NCI-H1694 treated with DMSO at 0.1 percent for 48 hours (cell line): ENCODE data around the gene GPLD1.

Experiments
- DNase-seq: peaks from one replicate; lab custom pipeline; 2025; lab: John Stamatoyannopoulos, UW

GPLD1 gene

DNA sequence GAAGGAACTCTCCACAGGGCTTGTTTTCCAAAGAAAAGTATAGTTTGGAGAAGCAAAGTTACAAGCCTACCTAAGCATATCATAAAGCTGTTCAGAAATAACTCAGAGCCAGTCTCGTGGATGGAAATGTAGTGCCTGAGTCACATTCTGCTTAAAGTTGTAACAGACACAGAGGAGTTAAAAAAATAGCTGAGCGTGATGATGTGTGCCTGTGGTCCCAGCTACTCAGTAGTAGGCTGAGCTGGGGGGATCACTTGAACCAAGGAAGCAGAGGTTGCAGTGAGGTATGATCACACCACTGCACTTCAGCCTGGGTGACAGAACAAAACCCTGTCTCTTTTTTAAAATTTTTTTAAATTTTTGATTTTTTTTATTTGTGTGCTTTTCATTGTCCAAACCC lies 12.0 kb upstream of the GPLD1 start:
- no peak for DNase-seq

DNA sequence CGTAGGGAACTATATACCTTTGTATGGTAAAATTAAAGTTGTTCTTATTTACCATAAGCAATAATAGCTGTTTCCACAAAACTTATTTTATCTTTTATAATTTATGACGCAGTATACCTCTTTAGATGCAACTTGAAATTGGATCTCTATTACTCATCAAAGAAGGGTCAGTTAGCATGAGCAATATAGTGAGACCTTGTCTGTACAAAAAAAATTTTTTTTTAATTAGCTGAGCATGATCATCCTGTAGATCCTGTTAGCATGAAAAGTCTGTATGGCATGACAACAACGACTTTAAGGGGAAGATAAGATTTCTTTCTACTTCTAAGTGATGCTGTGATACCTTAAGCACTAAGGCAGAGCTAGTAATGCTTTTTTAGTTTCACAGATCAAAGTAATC lies 11.3 kb upstream of the GPLD1 start:
- no peak for DNase-seq

DNA sequence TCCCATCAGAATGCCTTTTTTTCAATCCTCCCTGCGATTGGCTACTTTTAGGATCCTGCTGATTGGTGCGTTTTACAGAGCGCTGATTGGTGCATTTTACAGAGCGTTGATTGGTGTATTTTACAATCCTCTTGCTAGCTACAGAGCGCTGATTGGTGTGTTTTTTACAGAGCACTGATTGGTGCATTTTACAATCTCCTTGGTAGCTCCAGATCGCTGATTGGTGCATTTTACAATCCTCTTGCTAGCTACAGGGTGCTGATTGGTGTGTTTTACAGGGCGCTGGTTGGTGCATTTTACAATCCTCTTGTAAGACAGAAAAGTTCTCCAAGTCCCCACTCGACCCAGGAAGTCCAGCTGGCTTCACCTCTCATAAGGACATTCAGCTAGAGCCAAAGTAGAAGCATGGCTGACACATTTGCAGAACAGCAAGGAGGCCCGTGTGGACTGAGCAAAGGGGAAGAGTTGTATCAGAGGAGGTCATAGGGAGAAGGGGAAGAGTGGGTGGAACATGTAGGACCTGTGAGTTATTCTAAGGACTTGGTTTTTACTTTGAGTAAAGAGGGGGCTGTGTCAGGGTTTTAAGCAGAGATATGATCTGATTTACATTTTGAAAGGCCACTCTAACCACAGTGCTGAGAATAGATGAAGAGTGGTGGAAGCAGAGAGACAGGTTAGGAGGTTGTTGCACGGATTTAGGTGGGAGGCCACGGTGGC lies 8.0 kb upstream of the GPLD1 start:
- DNase-seq = no peak

DNA sequence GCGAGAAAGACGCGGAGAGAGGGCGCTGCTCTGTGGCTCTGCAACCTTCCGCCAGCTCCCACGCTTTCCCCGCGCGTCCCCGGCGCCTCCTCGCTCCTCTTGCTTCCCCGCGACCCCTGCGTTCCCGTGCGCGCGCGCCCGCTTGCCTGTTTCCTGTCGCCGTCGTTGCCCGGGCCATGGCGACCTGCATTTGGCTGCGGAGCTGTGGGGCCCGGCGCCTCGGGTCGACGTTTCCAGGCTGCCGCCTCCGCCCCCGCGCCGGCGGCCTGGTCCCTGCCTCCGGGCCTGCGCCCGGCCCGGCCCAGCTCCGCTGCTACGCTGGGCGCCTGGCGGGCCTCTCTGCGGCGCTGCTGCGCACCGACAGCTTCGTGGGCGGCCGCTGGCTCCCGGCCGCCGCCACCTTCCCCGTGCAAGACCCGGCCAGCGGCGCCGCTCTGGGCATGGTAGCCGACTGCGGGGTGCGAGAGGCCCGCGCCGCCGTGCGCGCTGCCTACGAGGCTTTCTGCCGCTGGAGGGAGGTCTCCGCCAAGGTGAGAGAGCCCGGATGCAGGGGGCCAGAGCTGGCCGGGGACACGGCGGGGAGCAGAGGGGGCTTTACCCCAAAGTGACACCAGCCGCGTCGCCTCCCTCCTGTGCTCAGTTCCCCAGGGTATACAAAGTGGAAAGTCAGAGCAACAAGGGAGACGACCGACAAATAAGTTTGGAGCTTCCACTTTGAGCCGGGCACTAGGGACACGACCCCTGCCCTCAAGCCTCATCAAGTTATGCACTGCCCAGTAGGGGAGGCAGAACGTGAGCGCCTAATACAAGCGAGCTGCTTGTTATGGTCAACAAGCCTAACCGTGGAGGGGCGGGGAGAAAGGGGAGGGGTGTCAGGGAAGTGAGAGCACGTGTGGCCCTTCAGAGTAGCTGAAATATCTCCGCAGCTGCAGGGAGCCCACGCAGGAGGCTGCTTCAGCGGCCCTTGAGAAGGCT lies 5.7 kb upstream of the GPLD1 start, which contains the start of gene ALDH5A1:
Gene ALDH5A1 (plus strand): TSS at position 149 of the 975 bp plus-strand sequence. CDS start 28 bp downstream, at position 177.
- peak; percentile 51 for DNase-seq

DNA sequence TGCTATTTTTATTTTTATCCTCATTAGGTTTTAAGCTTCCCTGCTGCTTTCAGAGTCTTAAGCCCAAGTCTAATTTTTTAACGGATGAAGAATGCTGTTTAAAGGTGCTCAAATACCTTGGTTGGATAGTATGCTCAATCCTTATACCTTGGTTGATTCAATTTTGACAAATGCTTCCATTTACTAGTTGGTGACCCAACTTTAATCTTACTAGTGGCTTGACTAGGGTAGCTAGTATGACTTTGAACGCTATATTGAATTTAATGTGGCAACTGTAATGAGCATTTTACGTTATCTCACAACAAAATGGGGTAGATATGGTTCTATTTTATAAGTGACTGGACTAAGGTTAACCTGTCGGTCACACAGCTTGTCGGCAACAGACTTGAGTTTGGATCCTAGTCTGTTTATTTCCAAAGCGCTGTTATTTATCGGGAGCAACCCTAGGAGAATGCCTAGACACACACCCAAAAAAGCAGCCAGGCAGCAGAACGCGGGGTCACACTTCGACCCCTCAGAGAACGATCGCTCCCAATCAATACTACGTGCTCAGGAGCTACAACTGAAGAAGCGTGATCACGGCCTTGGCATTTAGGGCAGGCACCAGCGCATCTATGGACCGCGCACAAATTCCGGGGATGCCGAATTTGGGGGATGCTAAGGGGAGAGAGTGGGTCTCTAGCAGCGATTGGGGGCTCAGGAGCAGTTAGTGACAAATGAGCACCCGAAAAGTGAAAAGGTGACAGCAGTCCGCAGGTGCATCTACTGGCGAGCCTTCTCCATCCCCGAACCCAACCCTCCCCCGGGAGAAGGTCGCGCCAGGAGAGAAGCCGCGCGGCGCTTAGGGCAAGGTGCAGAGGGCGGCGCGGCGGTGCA lies 4.8 kb upstream of the GPLD1 start:
- no peak for DNase-seq

DNA sequence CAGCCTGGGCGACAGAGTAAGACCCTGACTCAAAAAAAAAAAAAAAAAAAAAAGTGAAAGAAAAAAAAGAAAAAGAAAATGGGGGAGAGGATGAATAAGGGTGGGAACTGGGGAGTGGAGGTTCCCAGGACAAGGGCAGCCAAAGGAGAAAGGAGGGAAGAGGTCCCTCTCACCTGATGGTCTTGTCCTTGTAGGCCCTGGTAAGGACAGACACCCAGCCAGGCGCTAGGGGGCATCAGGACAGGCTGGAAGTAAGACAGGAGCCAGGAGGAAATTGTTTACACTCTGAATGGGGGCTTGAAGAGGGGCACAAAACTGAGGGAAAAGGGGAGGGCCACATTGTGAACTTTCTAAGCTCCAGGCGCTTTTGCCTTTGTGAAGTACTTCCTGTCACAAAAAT lies 3.1 kb upstream of the GPLD1 start:
- DNase-seq = no peak

DNA sequence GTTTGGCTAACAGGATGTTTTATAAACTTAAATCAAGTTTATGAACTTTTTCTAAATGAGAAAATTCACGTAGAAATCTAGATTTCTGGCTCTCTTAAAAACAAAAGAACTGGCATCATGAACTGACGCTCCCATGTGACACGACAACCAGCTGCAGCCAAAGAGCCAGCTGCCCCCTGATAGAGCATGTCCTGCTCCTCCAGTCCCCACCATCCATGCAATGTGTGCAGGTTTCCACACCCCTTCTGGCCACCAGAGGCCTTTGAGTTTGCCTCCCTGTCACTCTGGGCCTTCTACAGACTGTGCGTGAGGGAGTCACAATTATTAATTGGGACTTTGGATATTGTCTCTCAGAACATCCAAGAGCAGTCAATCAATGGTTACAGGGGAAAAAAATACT lies 1.6 kb upstream of the GPLD1 start:
- no peak for DNase-seq

DNA sequence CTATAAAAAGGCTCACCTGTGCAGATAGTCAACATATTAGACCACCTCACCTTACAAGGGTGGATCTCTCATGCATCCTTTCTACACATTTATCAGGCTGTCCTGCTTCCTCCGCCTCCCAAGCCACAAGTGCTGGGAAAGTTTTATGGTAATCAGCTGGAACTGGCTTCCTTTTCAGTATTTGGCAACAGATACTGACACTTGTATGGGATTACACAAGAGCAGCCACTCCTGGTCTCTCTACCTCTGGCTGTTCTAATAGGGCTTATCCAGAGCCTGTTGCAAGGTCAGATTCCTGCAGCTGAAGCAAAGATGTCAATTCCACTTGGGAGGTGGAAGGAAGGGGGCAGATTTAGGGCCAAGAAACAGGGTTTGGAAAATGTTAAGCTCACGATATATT lies 503 bp upstream of the GPLD1 start:
- no peak for DNase-seq

DNA sequence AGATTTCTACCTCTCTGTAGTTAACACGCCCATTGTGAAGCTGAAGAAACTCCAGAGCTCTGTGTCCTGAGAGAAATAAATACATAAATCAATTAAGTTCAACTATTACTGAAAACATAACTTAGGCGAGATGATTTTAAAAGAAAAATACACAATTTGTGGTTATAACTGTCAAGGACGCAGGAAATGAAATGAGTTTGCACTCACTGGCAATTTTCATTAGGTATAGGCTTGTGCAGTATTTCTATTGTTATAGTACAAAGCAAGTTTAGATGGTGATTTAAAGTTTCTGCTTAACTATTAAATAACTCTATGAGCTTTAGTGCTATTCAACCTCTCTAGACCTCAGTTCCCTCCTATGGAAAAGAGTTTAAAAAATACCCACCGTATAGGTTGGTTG lies 3.3 kb downstream of the GPLD1 start:
- DNase-seq = no peak

DNA sequence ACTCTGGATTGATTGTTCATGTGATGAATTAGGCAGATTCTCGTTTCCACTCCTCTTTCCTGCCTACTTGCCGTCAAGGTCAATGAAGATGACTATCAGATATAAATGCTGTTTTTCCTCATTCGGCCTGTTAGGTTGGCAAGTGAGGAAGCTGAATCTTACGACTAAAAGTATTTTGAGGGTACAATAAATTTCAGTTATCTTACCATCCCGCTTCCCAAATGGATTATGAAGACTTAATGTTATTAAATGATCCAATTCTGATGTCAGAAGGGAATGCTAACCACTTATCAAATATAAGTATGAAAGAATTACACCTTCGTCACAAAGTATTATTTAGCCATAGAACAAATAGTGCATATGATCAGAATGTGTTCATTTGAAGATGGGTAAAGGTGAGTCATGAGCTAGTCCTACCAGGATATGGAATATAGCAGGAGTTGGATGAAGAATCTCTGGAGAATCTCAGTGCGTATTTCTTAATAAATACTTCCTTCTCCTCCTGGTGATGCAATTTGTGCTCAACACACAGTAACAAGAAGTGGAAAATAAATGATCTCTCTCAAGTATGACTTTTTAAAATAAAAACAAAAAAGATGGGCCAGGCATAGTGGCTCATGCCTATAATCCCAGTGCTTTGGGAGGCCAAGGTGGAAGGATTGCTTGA lies 4.6 kb downstream of the GPLD1 start:
- DNase-seq = no peak

DNA sequence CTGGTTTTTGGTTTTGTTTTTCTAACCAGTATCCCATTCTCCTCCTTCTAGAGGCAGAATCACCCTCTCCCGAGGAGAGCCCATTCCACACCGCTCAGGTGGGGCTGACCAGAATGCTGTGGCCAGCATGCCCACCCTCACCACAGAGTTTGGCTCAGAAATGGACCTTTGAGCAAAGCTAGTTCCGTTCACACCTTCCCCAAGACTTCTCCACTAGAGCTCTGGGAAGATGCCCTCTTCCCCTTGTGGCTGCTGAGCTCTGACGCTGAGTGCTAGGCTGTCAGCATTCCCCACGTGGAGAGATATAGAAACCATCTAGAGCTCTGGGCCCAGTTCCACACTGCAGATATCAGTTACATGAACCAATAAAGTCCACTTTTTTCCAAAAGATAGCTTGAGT lies 7.9 kb downstream of the GPLD1 start:
- no peak for DNase-seq

DNA sequence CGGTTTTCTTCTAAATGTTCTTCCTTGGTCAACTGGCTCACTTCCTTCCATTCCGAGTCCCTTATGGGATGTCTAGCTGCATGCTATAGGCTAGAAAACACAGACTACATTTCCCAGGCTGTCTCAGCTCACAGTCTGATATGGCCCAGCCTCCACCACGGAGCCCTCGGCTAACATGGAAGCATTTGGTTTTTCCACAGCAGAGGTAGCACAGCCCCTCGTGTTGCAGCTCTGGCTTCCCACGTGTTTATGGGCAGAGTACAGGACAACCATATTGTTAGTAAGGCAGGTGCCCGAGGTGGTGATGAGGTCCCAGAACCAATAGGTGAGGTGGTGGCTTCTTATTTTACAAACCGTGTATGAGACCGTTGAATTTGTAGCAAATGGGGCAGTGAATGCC lies 8.7 kb downstream of the GPLD1 start:
- no peak for DNase-seq

DNA sequence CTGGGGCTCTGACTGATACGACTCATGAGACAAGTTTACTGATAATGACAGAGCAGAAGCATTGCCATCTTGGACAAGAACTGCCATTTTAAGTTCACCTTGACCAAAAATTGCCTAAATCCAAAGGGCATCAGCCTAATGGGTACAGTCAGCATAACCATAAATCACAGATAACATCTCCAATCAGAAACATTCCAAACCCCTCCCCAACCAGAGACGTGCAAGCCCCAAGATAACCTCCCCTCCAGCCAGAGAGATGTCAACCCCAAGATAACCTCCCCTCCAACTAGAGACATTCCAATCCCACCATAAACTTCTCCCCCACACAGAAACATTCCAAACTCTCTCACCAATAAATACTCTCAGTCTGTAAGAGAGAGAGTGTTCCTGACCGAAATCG lies 10.5 kb downstream of the GPLD1 start:
- DNase-seq = no peak

DNA sequence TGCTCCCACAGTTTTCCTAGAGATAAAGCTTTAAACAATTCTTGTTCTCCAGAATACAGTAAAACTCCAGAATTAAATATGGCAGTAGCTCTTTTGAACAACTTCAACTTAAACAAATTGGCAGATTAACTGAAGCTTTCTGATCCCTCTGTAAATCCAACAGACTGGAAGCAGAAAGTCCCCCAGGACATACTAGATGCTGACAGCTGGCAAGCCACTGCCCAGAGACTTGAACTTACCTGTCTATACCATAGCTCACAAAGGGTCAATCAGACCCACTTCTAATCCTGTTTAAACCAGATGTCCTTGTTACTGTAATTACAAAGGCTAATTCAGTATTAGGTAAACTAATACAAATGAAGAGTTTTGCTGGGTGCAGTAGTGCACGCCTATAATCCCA lies 12.3 kb downstream of the GPLD1 start:
- DNase-seq = no peak

DNA sequence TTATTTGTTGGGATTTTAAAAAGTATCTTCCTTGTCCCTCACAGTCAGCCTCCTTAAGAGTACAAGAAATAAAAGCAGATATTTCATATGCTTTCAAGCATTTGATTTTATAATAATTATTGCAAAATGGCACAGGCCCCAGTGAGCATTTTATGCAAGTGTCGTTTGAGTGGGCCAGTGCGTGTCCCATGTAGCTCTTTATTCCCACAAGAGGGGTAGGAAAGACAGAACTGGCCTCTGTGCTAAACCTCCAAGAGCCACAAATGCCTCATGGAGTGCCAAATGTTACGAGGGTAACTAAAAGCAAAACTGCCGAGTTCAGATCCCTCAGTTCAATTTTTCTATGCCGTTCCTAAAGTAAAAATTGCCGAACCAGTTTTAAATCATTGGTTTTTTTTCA lies 12.7 kb downstream of the GPLD1 start:
- DNase-seq = no peak

DNA sequence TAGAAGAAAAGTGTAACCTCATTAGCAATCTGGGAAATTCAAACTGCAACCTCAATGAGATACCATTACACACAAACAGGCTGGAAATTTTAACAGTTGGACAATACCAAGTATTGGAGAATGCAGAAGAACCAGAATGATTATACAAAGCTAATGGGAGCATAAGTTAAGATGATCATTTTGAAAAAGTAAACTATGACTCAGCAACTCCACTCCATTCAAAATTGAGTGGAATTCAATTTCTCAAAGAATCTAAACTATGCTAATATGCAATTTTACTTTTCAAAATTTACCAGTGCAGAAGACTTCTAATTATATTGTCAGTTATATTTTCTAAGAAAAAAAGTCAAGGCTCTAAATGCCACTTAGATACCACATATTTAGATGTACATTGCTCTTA lies 17.2 kb downstream of the GPLD1 start:
- DNase-seq = no peak

DNA sequence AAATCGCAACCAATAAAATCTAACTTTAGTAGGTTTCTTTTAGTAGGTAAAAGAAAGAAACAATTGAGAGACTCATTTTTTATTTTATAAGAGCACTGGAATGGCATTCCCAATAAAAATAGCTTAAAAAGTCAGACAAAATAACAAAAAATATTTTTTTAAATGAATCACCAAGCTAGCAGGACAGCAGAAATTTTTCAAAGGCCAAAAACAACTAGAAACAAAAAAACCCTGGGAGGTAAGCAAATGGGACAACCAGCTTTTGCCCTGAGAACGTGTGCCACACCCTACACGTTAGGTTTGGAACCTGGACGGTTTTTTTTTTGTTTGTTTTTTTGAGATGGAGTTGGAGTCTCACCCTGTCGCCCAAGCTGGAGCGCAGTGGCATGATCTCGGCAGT lies 19.6 kb downstream of the GPLD1 start:
- DNase-seq = no peak

DNA sequence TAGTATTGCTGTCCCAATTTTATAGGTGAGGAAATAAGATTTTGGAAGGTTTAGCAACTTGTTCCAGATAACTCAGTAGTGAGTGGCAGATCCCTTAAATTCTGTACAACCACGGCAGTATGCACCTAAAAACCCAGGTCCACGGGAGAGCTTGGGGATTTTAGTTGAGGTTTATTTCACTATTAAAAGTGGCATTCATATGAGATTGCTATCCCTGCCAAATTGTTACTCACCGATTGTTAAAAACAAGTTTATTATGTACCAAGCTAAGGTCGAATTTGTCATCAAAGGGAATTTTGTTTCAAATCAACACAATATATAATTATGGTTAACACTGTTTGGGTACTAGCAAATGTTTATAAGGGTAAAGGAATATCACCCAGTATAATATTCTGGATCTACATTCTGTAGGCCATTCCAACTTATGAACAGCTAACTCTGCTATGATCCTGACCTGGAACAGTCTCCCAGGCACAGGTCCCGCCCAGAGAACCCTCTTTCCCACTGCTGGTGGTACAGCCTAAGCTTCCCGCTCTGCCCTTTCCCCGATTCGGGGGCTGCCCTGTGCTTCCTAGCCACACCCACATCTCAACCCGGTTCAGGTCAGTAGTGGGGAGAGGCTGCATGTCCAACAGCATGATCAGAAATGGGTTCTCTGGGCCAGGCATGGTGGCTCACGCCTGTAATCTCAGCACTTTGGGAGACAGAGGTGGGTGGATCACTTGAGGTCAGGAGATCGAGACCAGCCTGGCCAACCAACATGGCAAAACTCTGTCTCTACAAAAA lies 24.9 kb downstream of the GPLD1 start:
- no peak for DNase-seq

DNA sequence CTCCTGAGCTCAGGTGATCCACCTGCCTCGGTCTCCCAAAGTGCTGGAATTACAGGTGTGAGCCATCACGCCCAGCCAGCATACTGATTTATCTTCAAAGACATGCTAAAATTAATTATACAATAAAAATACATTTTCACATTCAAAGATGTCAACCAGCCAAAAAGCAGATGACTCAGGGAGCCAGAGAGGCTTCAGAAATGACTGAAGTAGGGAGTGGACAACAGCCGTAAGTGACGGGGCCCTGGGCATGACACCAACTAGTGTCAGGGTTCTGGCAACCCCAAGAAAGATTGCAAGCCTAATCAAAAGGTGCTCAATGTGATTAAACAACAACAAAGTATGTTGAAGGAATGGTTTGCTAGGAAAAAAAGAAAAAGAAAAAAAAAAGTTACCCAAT lies 28.4 kb downstream of the GPLD1 start:
- DNase-seq = no peak

DNA sequence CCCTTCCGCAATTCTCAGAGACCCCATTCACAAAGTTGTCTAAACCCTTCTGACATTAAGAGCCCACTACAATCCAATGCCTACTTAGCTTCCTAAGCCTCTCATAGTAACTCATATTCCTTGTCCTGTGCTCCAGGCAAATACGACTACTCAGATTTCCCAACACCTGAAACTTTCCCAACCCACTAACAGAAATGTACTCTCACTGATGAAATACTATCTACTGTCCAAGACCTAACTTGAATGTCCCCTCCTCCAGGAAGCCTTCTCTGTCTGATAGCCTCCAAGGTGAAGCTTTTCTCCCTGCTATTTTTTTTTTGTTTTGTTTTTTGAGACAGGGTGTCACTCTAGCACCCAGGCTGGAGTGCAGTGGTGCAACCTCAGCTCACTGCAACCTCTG lies 30.4 kb downstream of the GPLD1 start:
- no peak for DNase-seq

DNA sequence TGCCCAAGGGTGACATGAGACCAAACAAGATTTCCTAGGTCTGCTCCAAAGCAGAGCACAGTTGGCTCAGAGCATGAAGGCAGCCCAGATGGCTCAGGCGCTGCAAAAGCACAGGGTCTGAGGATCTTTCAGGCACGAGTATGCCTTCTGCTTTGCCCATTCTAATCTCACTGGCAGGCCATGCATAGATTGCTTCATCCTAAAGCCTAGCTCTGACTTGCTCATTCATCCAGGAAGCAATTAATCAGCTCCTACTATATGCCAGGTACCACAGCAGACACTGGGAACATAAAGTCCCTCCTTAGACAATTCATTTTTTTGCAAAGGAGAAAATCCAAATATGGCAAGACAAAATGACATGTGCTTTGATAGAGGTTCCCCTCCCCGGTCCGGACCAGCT lies 31.2 kb downstream of the GPLD1 start:
- peak; percentile 1 for DNase-seq
